GM19240 (cell line): ENCODE data around the gene ZDHHC3.

Source experiments
- DNase-seq: peaks from one replicate; pipeline ENCODE4 v3.0.0; 2011; ENCODE audit warnings: low spot score; ENCODE audit not compliant: insufficient read length

ZDHHC3 gene

GRCh38 chr3:44896440-44896839 lies 79.5 kb downstream of the ZDHHC3 start:
- DNase-seq, result no peak

GRCh38 chr3:44894485-44894884 lies 81.5 kb downstream of the ZDHHC3 start:
- no peak for DNase-seq

DNA sequence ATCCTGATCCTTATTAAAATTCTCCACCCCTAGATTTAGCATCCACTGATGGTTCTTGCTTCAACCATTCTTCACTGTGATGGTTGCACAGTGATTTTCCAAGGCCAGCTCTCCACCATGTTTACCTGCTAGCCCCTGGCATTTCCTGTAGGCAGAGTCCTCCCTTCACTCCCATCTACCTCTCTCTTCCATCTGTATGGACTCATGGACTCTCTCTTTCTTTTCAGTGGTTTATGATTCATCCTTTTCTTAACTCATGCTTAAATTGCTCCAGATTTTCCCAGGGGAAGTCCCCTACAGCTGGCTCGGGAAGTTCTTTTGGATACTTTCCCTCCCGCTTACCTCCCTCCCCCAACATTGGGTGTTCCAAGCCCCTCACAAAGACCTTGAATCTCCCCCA lies 82.9 kb downstream of the ZDHHC3 start:
- no peak for DNase-seq

- DNase-seq, result no peak
Observed at GRCh38 chr3:44892689-44893088, 83.3 kb downstream of the ZDHHC3 start.

DNA sequence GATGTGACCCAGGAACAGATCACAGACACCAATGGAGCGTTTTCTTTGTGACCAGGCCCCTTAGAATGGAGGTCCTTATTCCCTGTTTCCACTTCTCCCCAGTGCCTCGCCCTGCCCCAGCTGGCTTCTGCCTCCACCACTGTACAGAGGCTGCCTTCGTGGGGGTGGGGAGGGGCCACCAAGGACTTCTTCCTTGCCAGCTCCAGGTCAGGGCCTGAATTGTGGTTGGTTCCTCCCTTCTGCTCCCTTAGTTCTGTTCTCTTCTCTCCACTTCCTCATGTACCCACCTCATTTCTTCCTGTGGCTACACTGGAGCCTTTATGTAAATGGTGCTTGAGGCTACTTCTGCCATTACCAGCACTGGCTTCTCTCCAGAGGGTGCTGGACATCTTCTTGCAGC lies 85.1 kb downstream of the ZDHHC3 start:
- no peak for DNase-seq

DNA sequence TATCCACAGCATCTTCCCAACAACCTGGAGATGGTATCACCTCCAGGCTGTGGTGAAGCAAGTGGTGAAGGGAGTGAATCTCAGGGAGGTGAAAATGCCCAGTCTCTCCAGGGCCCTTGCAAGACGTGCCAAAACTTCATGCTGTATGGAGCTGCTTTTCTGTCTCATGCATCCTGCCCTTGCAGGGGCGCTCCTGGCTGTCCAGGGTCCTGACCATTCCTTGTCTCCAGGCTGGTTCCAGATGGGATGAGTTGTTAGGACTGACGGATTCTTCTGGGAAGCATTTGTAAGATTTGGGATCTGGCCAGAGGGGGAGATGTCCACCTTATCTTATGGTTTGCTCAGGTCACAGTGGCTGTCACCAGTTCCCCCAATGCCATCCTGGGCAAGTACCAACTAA lies 85.7 kb downstream of the ZDHHC3 start:
- DNase-seq, result no peak

DNA sequence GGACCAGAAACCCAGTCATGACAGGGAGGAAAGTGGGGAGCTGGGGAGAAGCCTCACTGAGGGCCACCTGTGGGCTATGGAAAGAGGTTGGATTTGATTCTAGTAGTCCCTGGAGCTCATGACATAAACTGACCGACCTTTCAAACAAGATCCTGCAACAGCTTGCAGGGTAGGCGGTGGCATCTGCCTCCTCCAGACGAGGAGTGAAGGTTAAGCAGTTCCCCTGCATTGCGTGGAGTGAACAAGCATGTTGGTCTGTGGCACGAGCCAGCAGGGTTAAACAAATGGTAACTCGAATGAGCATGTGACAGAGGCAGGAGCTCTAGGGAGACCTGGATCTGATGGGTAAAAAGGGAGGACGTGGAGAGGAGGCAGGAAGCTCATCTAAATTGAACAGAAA lies 88.9 kb downstream of the ZDHHC3 start:
- DNase-seq, result no peak

- DNase-seq, result no peak
Observed at GRCh38 chr3:44886561-44886960, 89.4 kb downstream of the ZDHHC3 start.

GRCh38 chr3:44885618-44886017 lies 90.4 kb downstream of the ZDHHC3 start:
- no peak for DNase-seq

- no peak for DNase-seq
Observed at GRCh38 chr3:44883999-44884431, 92.0 kb downstream of the ZDHHC3 start.

DNA sequence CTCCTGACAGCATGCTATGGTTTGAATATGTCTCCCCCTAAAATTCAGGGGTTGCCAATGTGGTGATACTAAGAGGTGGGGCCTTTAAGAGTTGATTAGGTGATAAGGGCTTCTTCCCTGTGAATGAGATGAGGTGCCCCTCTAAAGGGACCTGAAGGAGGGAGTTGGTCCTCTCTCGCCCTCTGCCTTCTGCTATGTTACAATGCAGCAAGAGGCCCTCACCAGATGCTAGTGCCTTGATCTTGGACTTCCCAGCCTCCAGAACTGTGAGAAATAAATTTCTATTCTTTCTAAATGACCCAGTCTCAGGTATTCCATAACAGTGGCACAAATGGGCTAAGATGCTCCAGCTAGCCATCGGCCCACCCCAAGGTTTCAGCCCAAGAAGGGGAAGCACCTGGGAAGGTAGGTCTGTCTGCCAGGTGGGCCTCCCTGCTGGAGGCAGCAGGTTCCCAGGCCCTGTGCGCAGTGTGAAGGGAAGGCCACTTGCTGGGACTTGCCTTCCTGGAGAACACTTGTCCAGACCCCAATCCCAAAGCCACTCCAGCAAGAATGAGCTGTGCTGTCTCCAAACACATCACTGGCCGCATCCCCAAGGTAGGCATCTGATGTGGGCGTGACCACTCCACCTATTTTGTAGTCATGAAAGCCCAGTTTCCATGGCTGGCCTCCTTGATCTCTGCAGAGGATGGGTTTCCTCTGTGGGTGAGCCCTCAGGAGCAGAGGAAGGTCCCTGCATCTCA lies 92.6 kb downstream of the ZDHHC3 start:
- DNase-seq, result no peak

- DNase-seq, result no peak
Observed at GRCh38 chr3:44880284-44880683, 95.7 kb downstream of the ZDHHC3 start.

GRCh38 chr3:44877333-44877732 lies 98.6 kb downstream of the ZDHHC3 start:
- no peak for DNase-seq

GRCh38 chr3:44875596-44875995 lies 100.4 kb downstream of the ZDHHC3 start:
- no peak for DNase-seq
